MM.1S (cell line): ENCODE measurements around the gene EHBP1L1.

Experiments
- CTCF ChIP-seq: fragments of 300-600 bp; sonication (generic); IDR thresholded peaks from 2 replicates; pipeline ENCODE4 v1.5.1; 2016; ENCODE audit warnings: antibody characterized with exemption, low read length, mixed read lengths
- EZH2phosphoT487 ChIP-seq: fragments of 300-600 bp; sonication (generic); IDR thresholded peaks from 2 replicates; pipeline ENCODE4 v1.6.1; 2018; ENCODE audit warnings: antibody characterized with exemption, low read length

GRCh38 chr11:65559951-65560537, 15.8 kb upstream of the EHBP1L1 start:
- TF ChIP-seq EZH2phosphoT487 (no peak), CTCF (no peak)
